Measurements from ENCODE around the gene NOSIP. TPM values are rescaled to one million over a fixed set of nuclear protein-coding genes. Genes with fewer than 3 reads are reported as not detected.

NOSIP gene
- polyA plus RNA-seq, 1 of the 3 experiments (the other 2 are of a cell fraction): 128 TPM

DNA sequence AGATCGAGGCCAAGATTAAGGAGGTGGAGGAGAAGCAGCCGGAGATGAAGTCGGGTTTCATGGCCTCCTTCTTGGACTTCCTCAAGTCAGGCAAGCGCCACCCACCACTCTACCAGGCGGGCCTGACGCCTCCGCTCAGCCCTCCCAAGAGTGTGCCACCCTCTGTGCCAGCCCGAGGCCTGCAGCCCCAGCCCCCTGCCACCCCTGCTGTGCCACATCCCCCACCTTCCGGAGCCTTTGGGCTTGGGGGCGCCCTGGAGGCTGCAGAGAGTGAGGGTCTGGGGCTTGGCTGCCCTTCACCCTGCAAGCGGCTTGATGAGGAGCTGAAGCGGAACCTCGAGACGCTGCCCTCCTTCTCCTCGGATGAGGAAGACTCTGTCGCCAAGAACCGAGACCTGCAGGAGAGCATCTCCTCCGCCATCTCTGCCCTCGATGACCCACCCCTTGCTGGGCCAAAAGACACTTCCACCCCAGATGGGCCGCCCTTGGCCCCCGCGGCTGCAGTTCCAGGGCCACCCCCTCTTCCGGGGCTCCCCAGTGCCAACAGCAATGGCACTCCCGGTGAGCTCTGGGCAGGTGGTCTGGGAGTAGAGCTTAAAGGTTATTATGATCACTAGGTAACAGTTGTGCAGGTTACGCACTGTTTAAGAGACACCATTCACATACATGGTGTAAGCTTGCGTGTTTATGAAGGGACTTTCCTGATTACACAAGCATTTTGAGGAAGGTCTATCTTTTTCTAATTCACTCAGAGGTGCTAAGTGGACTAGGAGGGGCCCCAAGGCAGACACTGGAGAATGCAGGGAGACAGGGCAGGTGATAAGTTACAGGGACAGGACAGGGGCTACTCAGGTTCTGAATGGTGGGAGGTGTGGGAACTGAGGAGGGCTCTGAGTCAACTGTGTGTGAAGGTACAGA lies 19.3 kb upstream of the NOSIP start:
- Histone ChIP-seq H3K4me3 (ENCODE audit: low read depth in 2 of 2, low read length in 1 of 2) (no peak overlapping the region), H2AFZ (ENCODE audit: low read depth) (no peak overlapping the region), H3K4me2 (no peak overlapping the region), H3K9me2 (no peaks in the 10 kb centered on the region), H3K27ac (ENCODE audit: low read depth in 2 of 2, low read length in 1 of 2) (no peak overlapping the region), H3K27me3 (ENCODE audit: insufficient read depth) (no peaks in the 10 kb centered on the region), H3F3A (replicated peaks; ENCODE audit: insufficient read depth) (peaks cover 8% of the 10 kb centered on the region), H3K4me1 (ENCODE audit: control insufficient read depth in 1 of 2, insufficient read depth in 2 of 2, low read depth in 1 of 2, low read length in 1 of 2) (no peaks in the 10 kb centered on the region), H3K9ac (no peak overlapping the region), H3K79me2 (ENCODE audit: insufficient read depth) (peaks cover 78% of the 10 kb centered on the region), H3K9me3 (no peaks in the 10 kb centered on the region), H4K20me1 (ENCODE audit: insufficient read depth) (peaks cover 48% of the 10 kb centered on the region), H3K36me3 (replicated peaks in 1 of 2; ENCODE audit: control insufficient read depth in 1 of 2, insufficient read depth in 2 of 2, low read length in 1 of 2) (peaks cover 51 to 62% of the 10 kb centered on the region in 2 experiments)
- TF ChIP-seq SMC3 (IDR thresholded peaks at IDR 0.05; ENCODE audit: low read depth, low read length) (no peak), FOSL2 (IDR thresholded peaks at IDR 0.05; ENCODE audit: borderline replicate concordance, low read depth) (no peak), MEF2A (IDR thresholded peaks at IDR 0.05; ENCODE audit: borderline replicate concordance, low read depth) (no peak), SIN3A (IDR thresholded peaks at IDR 0.05; ENCODE audit: borderline replicate concordance, low read depth, low read length) (no peak), EZH2phosphoT487 (IDR thresholded peaks at IDR 0.05; ENCODE audit: borderline replicate concordance, low read depth) (no peak), TCF12 (IDR thresholded peaks at IDR 0.05) (no peak), MXI1 (IDR thresholded peaks at IDR 0.05; ENCODE audit: low read depth, low read length) (no peak), EP300 (IDR thresholded peaks at IDR 0.05; ENCODE audit: borderline replicate concordance in 1 of 2, low read depth in 1 of 2, low read length in 1 of 2) (no peak), YY1 (IDR thresholded peaks at IDR 0.05; ENCODE audit: low read depth) (no peak), ELF1 (IDR thresholded peaks at IDR 0.05) (no peak)
- ChIA-PET POLR2A (interaction anchor here (1.1 kb wide), 1 partner anchor 40 kb away, joined by 3 read pairs; the partner anchor contains the start of gene RRAS), CTCF (interaction anchor here (3.0 kb wide), 1 partner anchor 72 kb away, joined by 12 read pairs; no protein-coding TSS in a partner anchor)
- 97% methylated on average over 26 of the region's 26 CpGs for WGBS (ENCODE audit: low lambda C conversion rate)
- DNase-seq: no peak

DNA sequence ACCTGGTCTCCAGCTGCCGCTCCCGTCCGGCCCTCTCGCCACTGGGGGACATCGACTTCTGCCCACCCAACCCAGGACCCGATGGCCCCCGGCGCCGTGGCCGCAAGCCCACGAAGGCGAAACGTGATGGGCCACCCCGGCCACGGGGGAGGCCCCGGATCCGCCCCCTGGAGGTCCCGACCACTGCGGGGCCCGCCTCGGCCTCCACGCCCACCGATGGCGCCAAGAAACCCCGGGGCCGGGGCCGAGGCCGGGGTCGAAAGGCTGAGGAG lies 17.3 kb upstream of the NOSIP start:
- Histone ChIP-seq H3K9ac (no peak overlapping the region), H3K4me2 (no peak overlapping the region), H3F3A (replicated peaks; ENCODE audit: insufficient read depth) (peaks cover 10% of the 10 kb centered on the region), H3K9me2 (no peaks in the 10 kb centered on the region), H3K27me3 (ENCODE audit: insufficient read depth) (no peaks in the 10 kb centered on the region), H2AFZ (ENCODE audit: low read depth) (no peak overlapping the region), H3K79me2 (ENCODE audit: insufficient read depth) (peaks cover 77% of the 10 kb centered on the region), H3K36me3 (replicated peaks in 1 of 2; ENCODE audit: control insufficient read depth in 1 of 2, insufficient read depth in 2 of 2, low read length in 1 of 2) (peaks cover 42 to 67% of the 10 kb centered on the region in 2 experiments), H3K9me3 (no peaks in the 10 kb centered on the region), H3K4me3 (ENCODE audit: low read depth in 2 of 2, low read length in 1 of 2) (no peak overlapping the region), H4K20me1 (ENCODE audit: insufficient read depth) (peaks cover 53% of the 10 kb centered on the region), H3K27ac (ENCODE audit: low read depth in 2 of 2, low read length in 1 of 2) (no peak overlapping the region), H3K4me1 (ENCODE audit: control insufficient read depth in 1 of 2, insufficient read depth in 2 of 2, low read depth in 1 of 2, low read length in 1 of 2) (peaks cover 0 to 7% of the 10 kb centered on the region in 2 experiments; a peak in 1 of 4 replicates)
- POLR2A ChIA-PET: interaction anchor here (0.7 kb wide), 1 partner anchor 18 kb away, joined by 3 read pairs; no protein-coding TSS in a partner anchor
- DNase-seq: no peak
- 96% methylated on average over 16 of the region's 29 CpGs for WGBS (ENCODE audit: low lambda C conversion rate)
- CTCF ChIA-PET: interaction anchor here (0.6 to 3.0 kb wide), 2 partner anchors 33 to 74 kb away, joined by 3 to 12 read pairs; no protein-coding TSS in a partner anchor
- TF ChIP-seq USF1 (IDR thresholded peaks at IDR 0.05; ENCODE audit: borderline replicate concordance, low read depth) (no peak), TAF1 (IDR thresholded peaks at IDR 0.05; ENCODE audit: borderline replicate concordance, low read depth, low read length) (no peak), MAX (IDR thresholded peaks at IDR 0.05; ENCODE audit: low read depth) (no peak), FOXM1 (IDR thresholded peaks at IDR 0.05; ENCODE audit: low read depth) (no peak), POLR2AphosphoS5 (IDR thresholded peaks at IDR 0.05; ENCODE audit: low read depth, low read length) (no peak), IRF3 (IDR thresholded peaks at IDR 0.05; ENCODE audit: low read depth, low read length) (no peak), GATA2 (CRISPR knock-in tag; IDR thresholded peaks at IDR 0.05) (no peak), TEAD4 (IDR thresholded peaks at IDR 0.05; ENCODE audit: borderline replicate concordance, insufficient read depth) (no peak), NFIC (IDR thresholded peaks at IDR 0.05; ENCODE audit: borderline replicate concordance) (no peak), CHD2 (IDR thresholded peaks at IDR 0.05; ENCODE audit: low read length, partially characterized antibody) (no peak), EZH2phosphoT487 (IDR thresholded peaks at IDR 0.05; ENCODE audit: borderline replicate concordance, low read depth) (no peak)
- TF ChIP-seq, protein P1, sequence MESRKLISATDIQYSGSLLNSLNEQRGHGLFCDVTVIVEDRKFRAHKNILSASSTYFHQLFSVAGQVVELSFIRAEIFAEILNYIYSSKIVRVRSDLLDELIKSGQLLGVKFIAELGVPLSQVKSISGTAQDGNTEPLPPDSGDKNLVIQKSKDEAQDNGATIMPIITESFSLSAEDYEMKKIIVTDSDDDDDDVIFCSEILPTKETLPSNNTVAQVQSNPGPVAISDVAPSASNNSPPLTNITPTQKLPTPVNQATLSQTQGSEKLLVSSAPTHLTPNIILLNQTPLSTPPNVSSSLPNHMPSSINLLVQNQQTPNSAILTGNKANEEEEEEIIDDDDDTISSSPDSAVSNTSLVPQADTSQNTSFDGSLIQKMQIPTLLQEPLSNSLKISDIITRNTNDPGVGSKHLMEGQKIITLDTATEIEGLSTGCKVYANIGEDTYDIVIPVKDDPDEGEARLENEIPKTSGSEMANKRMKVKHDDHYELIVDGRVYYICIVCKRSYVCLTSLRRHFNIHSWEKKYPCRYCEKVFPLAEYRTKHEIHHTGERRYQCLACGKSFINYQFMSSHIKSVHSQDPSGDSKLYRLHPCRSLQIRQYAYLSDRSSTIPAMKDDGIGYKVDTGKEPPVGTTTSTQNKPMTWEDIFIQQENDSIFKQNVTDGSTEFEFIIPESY (IDR thresholded peaks at IDR 0.05; ENCODE audit: borderline replicate concordance, low read depth): no peak
- TF ChIP-seq, protein P2, sequence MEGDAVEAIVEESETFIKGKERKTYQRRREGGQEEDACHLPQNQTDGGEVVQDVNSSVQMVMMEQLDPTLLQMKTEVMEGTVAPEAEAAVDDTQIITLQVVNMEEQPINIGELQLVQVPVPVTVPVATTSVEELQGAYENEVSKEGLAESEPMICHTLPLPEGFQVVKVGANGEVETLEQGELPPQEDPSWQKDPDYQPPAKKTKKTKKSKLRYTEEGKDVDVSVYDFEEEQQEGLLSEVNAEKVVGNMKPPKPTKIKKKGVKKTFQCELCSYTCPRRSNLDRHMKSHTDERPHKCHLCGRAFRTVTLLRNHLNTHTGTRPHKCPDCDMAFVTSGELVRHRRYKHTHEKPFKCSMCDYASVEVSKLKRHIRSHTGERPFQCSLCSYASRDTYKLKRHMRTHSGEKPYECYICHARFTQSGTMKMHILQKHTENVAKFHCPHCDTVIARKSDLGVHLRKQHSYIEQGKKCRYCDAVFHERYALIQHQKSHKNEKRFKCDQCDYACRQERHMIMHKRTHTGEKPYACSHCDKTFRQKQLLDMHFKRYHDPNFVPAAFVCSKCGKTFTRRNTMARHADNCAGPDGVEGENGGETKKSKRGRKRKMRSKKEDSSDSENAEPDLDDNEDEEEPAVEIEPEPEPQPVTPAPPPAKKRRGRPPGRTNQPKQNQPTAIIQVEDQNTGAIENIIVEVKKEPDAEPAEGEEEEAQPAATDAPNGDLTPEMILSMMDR (IDR thresholded peaks at IDR 0.05): no peak
